Skeletal muscle satellite cell (primary cell): ENCODE measurements around the gene CDC20B. TPM values are rescaled to one million over a fixed set of nuclear protein-coding genes. Genes with fewer than 3 reads are reported as not detected.
A peak's percentile ranks its signal among the peaks of the same experiment; 100 is the strongest.

Experiments used
- H3K27me3 ChIP-seq: 2 replicates; pipeline ENCODE4 v1.7.0; 2013; ENCODE audit warnings: low read length; ENCODE audit not compliant: control insufficient read depth, insufficient read depth
- H3K36me3 ChIP-seq: 2 replicates; pipeline ENCODE4 v1.7.0; 2013; ENCODE audit warnings: mild to moderate bottlenecking, control low read depth, low read length; ENCODE audit not compliant: insufficient read depth
- H3K4me1 ChIP-seq: 2 replicates; pipeline ENCODE4 v1.7.0; 2013; ENCODE audit warnings: low read length; ENCODE audit not compliant: control insufficient read depth, insufficient read depth
- H3K4me2 ChIP-seq: 2 replicates; pipeline ENCODE4 v1.7.0; 2013; ENCODE audit warnings: mild to moderate bottlenecking, low read length
- H3K4me3 ChIP-seq: 2 replicates; pipeline ENCODE4 v1.7.0; 2013; ENCODE audit warnings: low read length
- H3K9ac ChIP-seq: 2 replicates; pipeline ENCODE4 v1.7.0; 2013; ENCODE audit warnings: mild to moderate bottlenecking, low read depth, low read length, moderate library complexity
- H3K9me3 ChIP-seq: replicated peaks from 2 replicates; pipeline ENCODE4 v1.7.0; 2013; ENCODE audit warnings: mild to moderate bottlenecking, control low read depth, low read length
- total RNA-seq: library from RNA; depleted of rRNA; stranded (reverse); fragments of >200 nt; gene quantifications from 2 replicates; pipeline ENCODE4 v1.2.3, GENCODE V29; 2012; rRNA removed

CDC20B gene, protein sequence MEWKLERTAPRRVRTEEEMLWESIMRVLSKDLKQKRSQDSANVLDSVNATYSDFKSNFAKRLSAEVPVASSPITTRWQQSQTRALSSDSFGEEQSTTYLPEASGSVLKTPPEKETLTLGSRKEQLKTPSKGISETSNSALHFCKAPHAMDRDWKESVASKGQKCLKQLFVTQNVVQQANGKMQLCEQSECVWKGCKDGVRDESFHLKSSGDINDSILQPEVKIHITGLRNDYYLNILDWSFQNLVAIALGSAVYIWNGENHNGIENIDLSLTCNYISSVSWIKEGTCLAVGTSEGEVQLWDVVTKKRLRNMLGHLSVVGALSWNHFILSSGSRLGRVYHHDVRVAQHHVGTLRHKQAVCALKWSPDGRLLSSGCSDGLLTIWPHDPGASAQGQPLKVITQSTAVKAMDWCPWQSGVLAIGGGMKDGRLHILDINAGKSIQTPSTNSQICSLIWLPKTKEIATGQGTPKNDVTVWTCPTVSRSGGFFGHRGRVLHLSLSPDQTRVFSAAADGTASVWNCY
- not detected in 2 replicates for total RNA-seq

DNA sequence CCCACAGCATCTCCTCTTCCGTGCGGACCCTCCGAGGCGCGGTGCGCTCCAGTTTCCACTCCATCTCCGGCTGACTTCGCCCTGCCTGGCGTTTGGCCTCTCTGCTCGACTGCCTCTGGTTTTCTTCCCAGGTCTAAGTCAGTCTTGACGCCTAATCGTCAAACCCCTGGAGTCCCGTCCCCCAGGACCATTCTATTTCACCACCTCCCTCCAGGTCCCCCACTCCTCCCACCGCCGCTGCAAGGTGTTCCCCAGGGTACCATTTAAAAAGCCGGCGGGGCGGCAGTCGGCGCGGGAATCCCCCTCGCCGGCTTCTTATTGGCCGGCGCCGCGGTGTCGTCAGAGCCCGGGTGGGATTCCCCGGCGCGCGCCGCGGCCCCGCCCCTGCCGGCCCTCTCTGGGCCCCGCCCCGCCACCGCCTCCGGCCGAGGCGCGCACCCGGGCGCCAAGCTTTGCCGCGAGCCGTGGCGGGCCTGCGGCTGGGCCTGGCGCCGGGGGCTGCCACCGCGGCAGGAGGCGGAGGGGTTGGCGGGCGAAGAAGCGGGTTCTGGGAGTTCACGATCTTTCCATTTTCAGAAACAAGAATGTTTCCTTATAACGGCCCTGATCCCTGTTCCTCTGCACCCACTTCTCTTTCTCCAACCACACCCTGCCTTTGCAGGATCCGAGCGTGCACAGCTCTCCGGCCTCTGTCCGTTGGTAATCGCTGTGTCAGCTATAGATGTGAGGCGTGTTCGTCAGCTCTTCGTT, at the start of gene CDC20B:
CDC20B (minus strand) TSS at position 241 of the 750 bp plus-strand sequence; CDS start at position 64, 177 bp downstream.
- peak within 1 kb of the TSS; percentile 83 for H3K4me3 ChIP-seq
- H3K4me2 ChIP-seq, result peak within 1 kb of the TSS; percentile 98
- H3K27me3 ChIP-seq, result peaks cover 28% of the 10 kb centered on the region
- H3K9me3 ChIP-seq, result no peaks in the 10 kb centered on the region
- H3K36me3 ChIP-seq, result no peaks in the 10 kb centered on the region
- peak within 1 kb of the TSS; percentile 68 for H3K9ac ChIP-seq
- H3K4me1 ChIP-seq, result peaks cover 25% of the 10 kb centered on the region

DNA sequence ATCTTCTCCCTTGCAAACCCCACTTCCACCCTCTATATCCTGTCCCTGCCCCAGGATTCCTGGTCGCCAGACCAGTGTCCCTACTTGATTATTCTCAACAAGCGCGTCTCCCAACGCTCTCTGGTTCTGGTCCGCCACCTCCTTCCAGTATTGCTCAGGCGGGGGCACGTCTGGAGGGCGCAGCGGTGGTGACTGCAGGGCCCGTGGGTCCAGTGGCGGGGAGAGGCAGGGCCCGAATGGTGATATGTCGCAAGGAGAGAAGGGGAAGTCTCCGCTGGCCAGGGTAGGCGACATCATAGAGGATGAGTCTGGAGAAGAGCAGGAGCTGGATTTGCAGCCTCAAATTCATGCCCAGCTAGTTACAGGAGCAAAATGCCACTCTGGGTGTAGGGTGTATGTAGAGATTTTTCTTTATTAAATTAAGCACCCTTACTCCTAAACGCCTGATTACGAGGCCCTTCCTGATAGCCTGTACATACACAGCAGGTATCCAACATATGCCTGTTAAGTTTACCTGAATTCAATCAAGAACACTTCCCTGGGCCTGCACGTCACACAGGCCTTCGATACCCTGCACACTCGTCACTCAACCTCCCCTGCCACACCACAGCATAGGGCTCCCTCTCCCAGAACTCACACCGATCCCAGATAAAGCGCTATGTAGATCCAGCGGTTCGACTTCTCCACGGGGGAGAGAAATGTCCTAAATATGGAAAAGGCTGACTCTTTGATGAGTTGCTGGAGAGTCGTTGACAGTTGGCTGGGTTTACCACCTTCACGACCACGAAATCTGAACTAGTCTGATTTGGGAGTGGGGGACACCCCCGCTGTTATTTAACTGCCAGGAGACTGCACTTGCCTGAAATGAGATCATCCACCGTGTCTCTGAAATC, 49.4 kb upstream of the CDC20B start:
- no peak overlapping the region for H3K4me2 ChIP-seq
- H3K4me3 ChIP-seq, result no peak overlapping the region
- H3K4me1 ChIP-seq, result peaks cover 9% of the 10 kb centered on the region
- peaks cover 70% of the 10 kb centered on the region for H3K27me3 ChIP-seq
- no peaks in the 10 kb centered on the region for H3K36me3 ChIP-seq
- H3K9me3 ChIP-seq, result no peaks in the 10 kb centered on the region
- no peak overlapping the region for H3K9ac ChIP-seq

DNA sequence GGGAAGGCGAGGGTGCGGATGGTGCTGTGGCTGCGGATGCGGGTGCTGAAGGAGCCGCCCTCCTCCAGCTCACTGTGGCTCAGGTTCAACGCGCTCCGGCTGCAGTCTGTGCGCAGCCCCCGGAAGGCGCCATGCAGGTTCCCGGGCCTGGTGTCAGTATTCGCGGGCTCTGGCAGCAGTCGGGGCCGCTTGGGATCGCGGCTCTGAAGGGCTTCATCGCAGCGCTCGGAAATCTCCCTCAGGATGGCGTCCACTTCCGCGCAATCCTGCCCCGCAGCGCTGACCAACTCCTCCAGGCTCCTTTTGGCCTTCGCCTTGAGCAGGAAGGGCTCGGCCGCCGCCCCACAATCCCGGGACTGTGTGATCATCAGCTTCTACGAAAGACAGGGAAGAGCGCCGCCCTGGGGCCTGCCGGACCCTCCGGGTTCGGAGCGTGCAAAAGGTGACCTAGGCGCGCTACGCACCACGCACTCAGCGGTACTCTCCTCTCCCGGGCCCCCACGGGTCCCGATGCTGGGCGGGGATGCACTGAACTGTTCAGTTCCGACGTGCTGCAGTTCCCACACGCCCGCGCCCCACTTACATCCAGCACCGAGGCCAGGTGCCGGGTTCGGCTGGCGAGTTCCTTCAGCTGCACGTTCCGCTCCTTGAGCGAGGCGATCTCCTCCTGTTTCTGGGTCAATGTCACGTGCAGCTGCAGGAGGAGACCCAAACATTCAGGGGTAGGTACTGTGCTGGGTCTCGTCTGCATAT, 47.6 kb upstream of the CDC20B start:
- H3K9ac ChIP-seq, result peak overlapping the region; percentile 45
- H3K4me2 ChIP-seq, result peak overlapping the region; percentile 88
- H3K4me3 ChIP-seq, result peak overlapping the region; percentile 69
- no peaks in the 10 kb centered on the region for H3K4me1 ChIP-seq
- no peaks in the 10 kb centered on the region for H3K9me3 ChIP-seq
- peaks cover 58% of the 10 kb centered on the region for H3K27me3 ChIP-seq
- no peaks in the 10 kb centered on the region for H3K36me3 ChIP-seq

DNA sequence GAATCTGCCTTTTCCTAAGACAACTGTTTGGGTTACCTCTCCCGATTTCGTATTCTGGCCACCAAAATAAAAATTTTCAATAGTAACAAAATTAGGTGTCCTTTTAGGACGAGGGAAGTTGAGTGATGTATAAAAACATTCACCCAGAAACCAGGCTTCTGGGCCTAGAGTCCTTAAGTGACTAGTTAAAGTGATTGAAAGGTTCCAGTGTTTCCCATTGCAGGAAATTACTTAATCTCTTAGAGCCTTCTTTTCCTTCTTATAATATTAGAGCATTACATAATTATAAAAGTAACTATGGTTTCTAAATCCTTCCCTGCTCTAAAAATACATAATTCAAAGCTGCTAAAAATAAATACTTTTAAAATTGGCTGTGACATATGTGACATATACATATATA, 46.8 kb upstream of the CDC20B start:
- Histone ChIP-seq H3K9ac (no peak overlapping the region), H3K4me1 (no peaks in the 10 kb centered on the region), H3K36me3 (no peaks in the 10 kb centered on the region), H3K4me3 (no peak overlapping the region), H3K27me3 (peaks cover 52% of the 10 kb centered on the region), H3K4me2 (no peak overlapping the region), H3K9me3 (no peaks in the 10 kb centered on the region)

DNA sequence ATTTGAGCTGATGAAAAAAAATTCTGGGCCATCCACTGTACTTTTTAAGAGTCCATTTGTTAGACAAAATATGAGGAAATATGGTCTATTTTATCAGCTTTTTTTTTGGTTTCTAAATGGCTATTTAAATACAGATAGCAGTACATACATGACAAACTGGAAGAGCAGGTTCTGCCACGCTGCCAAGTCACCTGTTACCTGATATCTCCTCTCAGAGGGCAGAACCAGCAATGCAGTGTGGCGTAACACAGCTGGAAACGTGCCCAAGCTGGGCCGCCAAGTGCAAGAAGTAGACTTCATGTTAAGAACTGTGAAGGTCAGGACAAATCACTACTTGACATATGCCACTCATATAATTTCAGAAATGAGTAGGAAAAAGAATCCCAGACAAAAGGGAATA, 46.0 kb upstream of the CDC20B start:
- no peaks in the 10 kb centered on the region for H3K36me3 ChIP-seq
- H3K27me3 ChIP-seq, result peaks cover 49% of the 10 kb centered on the region
- H3K4me3 ChIP-seq, result no peak overlapping the region
- H3K4me2 ChIP-seq, result no peak overlapping the region
- no peaks in the 10 kb centered on the region for H3K9me3 ChIP-seq
- no peaks in the 10 kb centered on the region for H3K4me1 ChIP-seq
- H3K9ac ChIP-seq, result no peak overlapping the region

DNA sequence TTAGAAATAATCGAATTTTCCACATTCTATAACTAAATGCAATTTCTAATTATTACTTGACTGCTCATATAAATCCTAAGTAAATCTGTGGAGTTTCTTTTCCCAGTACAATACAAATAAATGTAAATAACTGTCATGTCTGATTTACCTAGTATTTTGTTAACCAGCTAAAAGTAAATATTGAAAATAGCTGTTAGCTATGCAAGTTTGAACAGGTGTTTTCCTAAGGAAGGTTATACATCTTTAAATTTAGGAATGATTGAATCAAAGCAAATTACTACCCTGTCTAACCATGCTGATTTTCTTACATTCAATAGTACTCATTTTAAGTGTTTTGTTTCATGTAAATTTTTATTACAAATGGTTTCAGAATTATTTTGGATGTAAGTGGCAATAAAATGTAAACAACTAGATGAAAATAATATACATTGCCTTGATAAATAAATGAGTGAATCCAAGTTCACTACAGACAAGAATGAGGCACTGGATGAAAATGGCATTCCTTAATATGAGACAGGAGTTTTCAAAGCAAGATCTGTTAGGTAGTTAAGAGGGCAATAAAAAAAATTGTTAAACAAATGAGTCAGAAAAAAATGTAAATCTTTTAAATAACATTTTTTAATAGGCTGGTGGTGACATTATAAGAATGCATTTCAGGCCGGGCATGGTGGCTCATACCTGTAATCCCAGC, 38.4 kb upstream of the CDC20B start:
- Histone ChIP-seq H3K4me3 (no peak overlapping the region), H3K4me1 (no peaks in the 10 kb centered on the region), H3K36me3 (no peaks in the 10 kb centered on the region), H3K4me2 (no peak overlapping the region), H3K9me3 (no peaks in the 10 kb centered on the region), H3K9ac (no peak overlapping the region), H3K27me3 (peaks cover 42% of the 10 kb centered on the region)

DNA sequence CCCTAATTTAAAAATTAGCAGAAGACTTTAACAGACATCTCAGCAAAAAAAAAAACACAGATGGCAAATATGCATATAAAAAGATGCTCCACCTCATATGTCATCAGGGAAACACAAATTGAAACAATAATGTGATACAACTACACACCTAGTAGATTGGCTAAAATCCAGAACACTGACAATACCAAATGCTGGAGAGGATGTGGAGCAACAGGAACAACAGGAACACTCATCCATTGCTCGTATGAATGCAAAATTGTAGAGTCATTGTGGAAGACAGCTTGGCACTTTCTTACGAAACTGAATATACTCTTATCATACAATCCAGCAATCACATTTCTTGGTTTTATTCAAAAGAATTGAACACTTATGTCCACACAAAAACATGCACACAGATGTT, 32.0 kb upstream of the CDC20B start:
- Histone ChIP-seq H3K4me3 (no peak overlapping the region), H3K4me1 (no peaks in the 10 kb centered on the region), H3K27me3 (peaks cover 46% of the 10 kb centered on the region), H3K36me3 (no peaks in the 10 kb centered on the region), H3K9ac (no peak overlapping the region), H3K4me2 (no peak overlapping the region), H3K9me3 (no peaks in the 10 kb centered on the region)

DNA sequence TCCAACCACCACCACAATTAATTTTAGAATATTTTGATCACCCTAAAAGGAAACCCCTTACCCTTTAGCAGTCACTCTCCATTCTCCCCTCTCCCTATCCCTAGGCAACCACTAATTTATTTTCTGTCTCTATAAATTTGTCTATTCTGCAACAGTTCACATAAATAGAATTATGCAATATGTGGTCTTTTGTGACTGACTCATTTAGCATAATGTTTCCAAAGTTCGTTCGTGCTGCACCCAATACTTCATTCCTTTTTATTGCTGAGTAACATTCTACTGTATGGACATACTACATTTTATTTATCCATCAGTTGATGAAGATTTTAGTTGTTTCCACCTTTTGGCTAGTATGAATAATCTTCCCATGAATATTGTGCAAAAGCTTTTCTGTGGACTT, 18.2 kb upstream of the CDC20B start:
- Histone ChIP-seq H3K4me3 (no peak overlapping the region), H3K9ac (no peak overlapping the region), H3K9me3 (no peaks in the 10 kb centered on the region), H3K4me1 (no peaks in the 10 kb centered on the region), H3K4me2 (no peak overlapping the region), H3K27me3 (peaks cover 67% of the 10 kb centered on the region), H3K36me3 (no peaks in the 10 kb centered on the region)

DNA sequence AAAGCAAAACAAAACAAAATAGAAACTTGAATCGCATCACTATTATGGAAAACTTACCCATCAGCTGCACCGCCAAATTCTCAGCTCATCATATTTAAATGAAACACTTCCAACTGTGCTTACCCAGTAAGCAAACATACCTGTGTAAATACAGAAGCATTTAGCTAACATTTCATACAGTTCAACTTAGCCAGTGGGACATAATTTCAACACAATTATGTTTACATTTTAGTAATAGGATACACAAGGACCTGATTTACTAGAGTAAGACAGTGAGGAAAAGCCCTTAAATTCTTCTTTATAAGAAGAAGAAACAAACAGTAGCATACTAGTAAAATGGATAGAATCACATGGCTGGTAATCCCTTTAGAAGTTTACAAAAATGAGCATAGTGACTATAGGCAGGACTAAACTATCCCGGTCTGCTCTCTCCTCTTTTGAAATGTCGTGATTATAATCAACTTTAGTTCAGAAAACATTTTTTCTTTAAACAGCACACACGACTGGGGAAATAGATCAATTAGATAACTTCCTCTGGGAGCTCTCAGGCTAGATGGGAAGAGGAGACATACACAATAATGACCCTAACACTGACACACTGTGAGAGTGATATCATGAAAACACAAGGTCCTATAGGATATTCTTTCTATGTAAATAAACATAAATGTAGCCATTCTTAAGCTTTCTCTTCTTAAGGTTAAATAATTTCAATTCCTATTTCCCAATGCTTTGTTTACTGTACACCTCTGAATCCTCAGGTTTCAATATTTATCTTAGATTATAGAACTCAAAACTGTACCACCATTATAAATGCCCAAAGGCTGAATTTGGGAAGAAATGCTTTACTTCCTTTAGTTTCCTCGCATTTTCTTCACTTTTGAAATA, 15.9 kb upstream of the CDC20B start:
- Histone ChIP-seq H3K4me2 (no peak overlapping the region), H3K9me3 (no peaks in the 10 kb centered on the region), H3K4me1 (no peaks in the 10 kb centered on the region), H3K36me3 (no peaks in the 10 kb centered on the region), H3K9ac (no peak overlapping the region), H3K27me3 (peaks cover 64% of the 10 kb centered on the region), H3K4me3 (no peak overlapping the region)
